ENCODE results near the gene SRP72.
"Not testable (repeated sequence)": the region's sequence is repeated elsewhere in the genome, so short reads cannot be mapped to it uniquely, and the experiment has no call there.

Gene SRP72

GRCh38 chr4:56435140-56435926 lies 32.1 kb upstream of the SRP72 start, which contains the start of gene PPAT:
PPAT (minus strand) TSS chr4:56435615; CDS start chr4:56435477, 138 bp downstream.
- H3K4me1 ChIP-seq (ENCODE audit: control insufficient read depth, insufficient read depth, low read length, poor library complexity, severe bottlenecking), result peaks cover 20% of the 10 kb centered on the region
- H3K9me3 ChIP-seq (ENCODE audit: control insufficient read depth, low read length), result no peaks in the 10 kb centered on the region
- DNase-seq, result peak; percentile 98
- no peaks in the 10 kb centered on the region for H3K27me3 ChIP-seq (replicated peaks; ENCODE audit: control insufficient read depth, insufficient read depth, low read length, poor library complexity, severe bottlenecking)
- H3K27ac ChIP-seq (ENCODE audit: insufficient read depth, low read length, poor library complexity, severe bottlenecking), result peak within 1 kb of the TSS; percentile 56
- H3K4me3 ChIP-seq (ENCODE audit: insufficient read depth, low read depth, low read length, poor library complexity, severe bottlenecking), result peak within 1 kb of the TSS; percentile 84
- no peaks in the 10 kb centered on the region for H3K36me3 ChIP-seq (ENCODE audit: control insufficient read depth, insufficient read depth, low read length)

GRCh38 chr4:56438766-56439165 lies 28.7 kb upstream of the SRP72 start:
- no peak for DNase-seq
- H3K27me3 ChIP-seq (replicated peaks; ENCODE audit: control insufficient read depth, insufficient read depth, low read length, poor library complexity, severe bottlenecking), result no peaks in the 10 kb centered on the region
- no peaks in the 10 kb centered on the region for H3K9me3 ChIP-seq (ENCODE audit: control insufficient read depth, low read length)
- peaks cover 20% of the 10 kb centered on the region for H3K4me1 ChIP-seq (ENCODE audit: control insufficient read depth, insufficient read depth, low read length, poor library complexity, severe bottlenecking)
- H3K27ac ChIP-seq (ENCODE audit: insufficient read depth, low read length, poor library complexity, severe bottlenecking), result no peak overlapping the region
- no peak overlapping the region for H3K4me3 ChIP-seq (ENCODE audit: insufficient read depth, low read depth, low read length, poor library complexity, severe bottlenecking)
- peaks cover 7% of the 10 kb centered on the region for H3K36me3 ChIP-seq (ENCODE audit: control insufficient read depth, insufficient read depth, low read length)

- Histone ChIP-seq H3K36me3 (ENCODE audit: control insufficient read depth, insufficient read depth, low read length) (peaks cover 7% of the 10 kb centered on the region), H3K4me3 (ENCODE audit: insufficient read depth, low read depth, low read length, poor library complexity, severe bottlenecking) (no peak overlapping the region), H3K4me1 (ENCODE audit: control insufficient read depth, insufficient read depth, low read length, poor library complexity, severe bottlenecking) (peaks cover 14% of the 10 kb centered on the region), H3K27me3 (replicated peaks; ENCODE audit: control insufficient read depth, insufficient read depth, low read length, poor library complexity, severe bottlenecking) (no peaks in the 10 kb centered on the region), H3K9me3 (ENCODE audit: control insufficient read depth, low read length) (no peaks in the 10 kb centered on the region), H3K27ac (ENCODE audit: insufficient read depth, low read length, poor library complexity, severe bottlenecking) (no peak overlapping the region)
- no peak for DNase-seq
These were observed 26.4 kb upstream of the SRP72 start for GRCh38 chr4:56440983-56441382.

- Histone ChIP-seq H3K36me3 (ENCODE audit: control insufficient read depth, insufficient read depth, low read length) (peaks cover 11% of the 10 kb centered on the region), H3K27ac (ENCODE audit: insufficient read depth, low read length, poor library complexity, severe bottlenecking) (no peak overlapping the region), H3K9me3 (ENCODE audit: control insufficient read depth, low read length) (no peaks in the 10 kb centered on the region), H3K4me3 (ENCODE audit: insufficient read depth, low read depth, low read length, poor library complexity, severe bottlenecking) (no peak overlapping the region), H3K27me3 (replicated peaks; ENCODE audit: control insufficient read depth, insufficient read depth, low read length, poor library complexity, severe bottlenecking) (no peaks in the 10 kb centered on the region), H3K4me1 (ENCODE audit: control insufficient read depth, insufficient read depth, low read length, poor library complexity, severe bottlenecking) (no peaks in the 10 kb centered on the region)
- DNase-seq, result no peak
These were observed 22.7 kb upstream of the SRP72 start for GRCh38 chr4:56444719-56445118.

GRCh38 chr4:56445699-56446098 lies 21.7 kb upstream of the SRP72 start:
- Histone ChIP-seq H3K4me3 (ENCODE audit: insufficient read depth, low read depth, low read length, poor library complexity, severe bottlenecking) (no peak overlapping the region), H3K27me3 (replicated peaks; ENCODE audit: control insufficient read depth, insufficient read depth, low read length, poor library complexity, severe bottlenecking) (no peaks in the 10 kb centered on the region), H3K4me1 (ENCODE audit: control insufficient read depth, insufficient read depth, low read length, poor library complexity, severe bottlenecking) (no peaks in the 10 kb centered on the region), H3K9me3 (ENCODE audit: control insufficient read depth, low read length) (no peaks in the 10 kb centered on the region), H3K36me3 (ENCODE audit: control insufficient read depth, insufficient read depth, low read length) (peaks cover 11% of the 10 kb centered on the region), H3K27ac (ENCODE audit: insufficient read depth, low read length, poor library complexity, severe bottlenecking) (no peak overlapping the region)
- DNase-seq, result no peak

- no peak for DNase-seq
- no peak overlapping the region for H3K4me3 ChIP-seq (ENCODE audit: insufficient read depth, low read depth, low read length, poor library complexity, severe bottlenecking)
- H3K27me3 ChIP-seq (replicated peaks; ENCODE audit: control insufficient read depth, insufficient read depth, low read length, poor library complexity, severe bottlenecking), result no peaks in the 10 kb centered on the region
- peaks cover 16% of the 10 kb centered on the region for H3K36me3 ChIP-seq (ENCODE audit: control insufficient read depth, insufficient read depth, low read length)
- no peaks in the 10 kb centered on the region for H3K4me1 ChIP-seq (ENCODE audit: control insufficient read depth, insufficient read depth, low read length, poor library complexity, severe bottlenecking)
- H3K9me3 ChIP-seq (ENCODE audit: control insufficient read depth, low read length), result no peaks in the 10 kb centered on the region
- no peak overlapping the region for H3K27ac ChIP-seq (ENCODE audit: insufficient read depth, low read length, poor library complexity, severe bottlenecking)
These were observed 19.1 kb upstream of the SRP72 start for GRCh38 chr4:56448301-56448700.

- not testable (repeated sequence) for H3K9me3 ChIP-seq (ENCODE audit: control insufficient read depth, low read length); H3K4me1 ChIP-seq (ENCODE audit: control insufficient read depth, insufficient read depth, low read length, poor library complexity, severe bottlenecking); H3K27me3 ChIP-seq (replicated peaks; ENCODE audit: control insufficient read depth, insufficient read depth, low read length, poor library complexity, severe bottlenecking); H3K4me3 ChIP-seq (ENCODE audit: insufficient read depth, low read depth, low read length, poor library complexity, severe bottlenecking); H3K27ac ChIP-seq (ENCODE audit: insufficient read depth, low read length, poor library complexity, severe bottlenecking); DNase-seq
- H3K36me3 ChIP-seq (ENCODE audit: control insufficient read depth, insufficient read depth, low read length), result peaks cover 23% of the 10 kb centered on the region
These were observed 17.9 kb upstream of the SRP72 start for GRCh38 chr4:56449475-56449874.

- H3K27me3 ChIP-seq (replicated peaks; ENCODE audit: control insufficient read depth, insufficient read depth, low read length, poor library complexity, severe bottlenecking), result no peaks in the 10 kb centered on the region
- H3K36me3 ChIP-seq (ENCODE audit: control insufficient read depth, insufficient read depth, low read length), result peaks cover 23% of the 10 kb centered on the region
- H3K4me1 ChIP-seq (ENCODE audit: control insufficient read depth, insufficient read depth, low read length, poor library complexity, severe bottlenecking), result no peaks in the 10 kb centered on the region
- no peak overlapping the region for H3K27ac ChIP-seq (ENCODE audit: insufficient read depth, low read length, poor library complexity, severe bottlenecking)
- no peaks in the 10 kb centered on the region for H3K9me3 ChIP-seq (ENCODE audit: control insufficient read depth, low read length)
- no peak overlapping the region for H3K4me3 ChIP-seq (ENCODE audit: insufficient read depth, low read depth, low read length, poor library complexity, severe bottlenecking)
- DNase-seq, result no peak
These were observed 17.1 kb upstream of the SRP72 start for GRCh38 chr4:56450342-56450741.

GRCh38 chr4:56460085-56460484 lies 7.3 kb upstream of the SRP72 start:
- H3K9me3 ChIP-seq (ENCODE audit: control insufficient read depth, low read length), result no peaks in the 10 kb centered on the region
- DNase-seq, result no peak
- no peaks in the 10 kb centered on the region for H3K27me3 ChIP-seq (replicated peaks; ENCODE audit: control insufficient read depth, insufficient read depth, low read length, poor library complexity, severe bottlenecking)
- H3K36me3 ChIP-seq (ENCODE audit: control insufficient read depth, insufficient read depth, low read length), result peaks cover 20% of the 10 kb centered on the region
- H3K27ac ChIP-seq (ENCODE audit: insufficient read depth, low read length, poor library complexity, severe bottlenecking), result no peak overlapping the region
- H3K4me1 ChIP-seq (ENCODE audit: control insufficient read depth, insufficient read depth, low read length, poor library complexity, severe bottlenecking), result no peaks in the 10 kb centered on the region
- H3K4me3 ChIP-seq (ENCODE audit: insufficient read depth, low read depth, low read length, poor library complexity, severe bottlenecking), result no peak overlapping the region

GRCh38 chr4:56462157-56462556 lies 5.3 kb upstream of the SRP72 start:
- H3K27me3 ChIP-seq (replicated peaks; ENCODE audit: control insufficient read depth, insufficient read depth, low read length, poor library complexity, severe bottlenecking), result no peaks in the 10 kb centered on the region
- H3K4me1 ChIP-seq (ENCODE audit: control insufficient read depth, insufficient read depth, low read length, poor library complexity, severe bottlenecking), result peaks cover 13% of the 10 kb centered on the region
- no peak overlapping the region for H3K4me3 ChIP-seq (ENCODE audit: insufficient read depth, low read depth, low read length, poor library complexity, severe bottlenecking)
- peaks cover 20% of the 10 kb centered on the region for H3K36me3 ChIP-seq (ENCODE audit: control insufficient read depth, insufficient read depth, low read length)
- no peaks in the 10 kb centered on the region for H3K9me3 ChIP-seq (ENCODE audit: control insufficient read depth, low read length)
- DNase-seq, result no peak
- no peak overlapping the region for H3K27ac ChIP-seq (ENCODE audit: insufficient read depth, low read length, poor library complexity, severe bottlenecking)
